MM.1S (cell line): ENCODE measurements around the gene SRGAP3.

Experiments
- DNase-seq: peaks from one replicate; pipeline ENCODE4 v3.0.0-alpha.2; 2015
- H2AFZ ChIP-seq: fragments of 300-600 bp; sonication (generic); 2 replicates; pipeline ENCODE4 v1.6.0; 2016; ENCODE audit warnings: antibody characterized with exemption, low read length
- H3F3A ChIP-seq: fragments of 300-600 bp; sonication (generic); 2 replicates; pipeline ENCODE4 v1.6.1; 2016; ENCODE audit warnings: mild to moderate bottlenecking, antibody characterized with exemption, low read length, moderate library complexity, mixed read lengths; ENCODE audit not compliant: insufficient read depth
- H3K27ac ChIP-seq: fragments of 300-600 bp; sonication (generic); 2 replicates; pipeline ENCODE4 v1.5.1; 2016; ENCODE audit warnings: mild to moderate bottlenecking, low read length
- H3K27me3 ChIP-seq: fragments of 300-600 bp; sonication (generic); replicated peaks from 2 replicates; pipeline ENCODE4 v1.6.0; 2016; ENCODE audit warnings: low read length; ENCODE audit not compliant: insufficient read depth
- H3K36me3 ChIP-seq: fragments of 300-600 bp; sonication (generic); replicated peaks from 2 replicates; pipeline ENCODE4 v1.6.1; 2016; ENCODE audit warnings: mild to moderate bottlenecking, low read length, mixed read lengths; ENCODE audit not compliant: insufficient read depth
- H3K4me1 ChIP-seq: fragments of 300-600 bp; sonication (generic); 2 replicates; pipeline ENCODE4 v1.6.1; 2016; ENCODE audit warnings: low read length, mixed read lengths
- H3K4me2 ChIP-seq: fragments of 300-600 bp; sonication (generic); 2 replicates; pipeline ENCODE4 v1.6.0; 2016; ENCODE audit warnings: low read depth, low read length
- H3K4me3 ChIP-seq: fragments of 300-600 bp; sonication (generic); 2 replicates; pipeline ENCODE4 v1.5.1; 2016; ENCODE audit warnings: low read length, mixed read lengths
- H3K79me2 ChIP-seq: fragments of 300-600 bp; sonication (generic); 2 replicates; pipeline ENCODE4 v1.6.1; 2016; ENCODE audit warnings: mixed run types, low read length, mixed read lengths
- H3K9ac ChIP-seq: fragments of 300-600 bp; sonication (generic); 2 replicates; pipeline ENCODE4 v1.6.1; 2016; ENCODE audit warnings: low read length, mixed read lengths
- H3K9me2 ChIP-seq: fragments of 300-600 bp; sonication (generic); replicated peaks from 2 replicates; pipeline ENCODE4 v1.6.1; 2016; ENCODE audit warnings: mild to moderate bottlenecking, low read length, mixed read lengths; ENCODE audit not compliant: insufficient read depth
- H3K9me3 ChIP-seq: fragments of 300-600 bp; sonication (generic); replicated peaks from 2 replicates; pipeline ENCODE4 v1.6.1; 2016; ENCODE audit warnings: mild to moderate bottlenecking, low read length, mixed read lengths; ENCODE audit not compliant: insufficient read depth
- H4K20me1 ChIP-seq: fragments of 300-600 bp; sonication (generic); 2 replicates; pipeline ENCODE4 v1.6.1; 2016; ENCODE audit warnings: mild to moderate bottlenecking, low read length, moderate library complexity, mixed read lengths; ENCODE audit not compliant: insufficient read depth
- CTCF ChIP-seq: fragments of 300-600 bp; sonication (generic); IDR thresholded peaks from 2 replicates; pipeline ENCODE4 v1.5.1; 2016; ENCODE audit warnings: antibody characterized with exemption, low read length, mixed read lengths
- EZH2 ChIP-seq: fragments of 300-600 bp; sonication (generic); optimal IDR thresholded peaks from 2 replicates; pipeline ENCODE3; 2017; ENCODE audit warnings: low read depth, mild to moderate bottlenecking, antibody characterized with exemption, low read length, mixed read lengths
- EZH2phosphoT487 ChIP-seq: fragments of 300-600 bp; sonication (generic); IDR thresholded peaks from 2 replicates; pipeline ENCODE4 v1.6.1; 2018; ENCODE audit warnings: antibody characterized with exemption, low read length

SRGAP3 gene

GRCh38 chr3:8987226-8987625, 262.2 kb downstream of the SRGAP3 start:
- DNase-seq = no peak
- Histone ChIP-seq H4K20me1 (no peaks in the 10 kb centered on the region), H3K9ac (no peak overlapping the region), H3K36me3 (no peaks in the 10 kb centered on the region), H3K9me3 (no peaks in the 10 kb centered on the region), H3K9me2 (no peaks in the 10 kb centered on the region), H3K4me2 (no peak overlapping the region), H2AFZ (no peak overlapping the region), H3K27me3 (no peaks in the 10 kb centered on the region), H3K4me3 (no peak overlapping the region), H3K79me2 (no peaks in the 10 kb centered on the region), H3K27ac (no peak overlapping the region), H3K4me1 (no peaks in the 10 kb centered on the region), H3F3A (no peaks in the 10 kb centered on the region)
- no peak for TF ChIP-seq EZH2phosphoT487
- TF ChIP-seq CTCF = no peak
- TF ChIP-seq EZH2 = no peak

- no peaks in the 10 kb centered on the region for H3K4me1 ChIP-seq
- H3K4me3 ChIP-seq = no peak overlapping the region
- H3K27me3 ChIP-seq = no peaks in the 10 kb centered on the region
- no peaks in the 10 kb centered on the region for H3K9me2 ChIP-seq
- no peak for DNase-seq
- no peak overlapping the region for H2AFZ ChIP-seq
- H3F3A ChIP-seq = no peaks in the 10 kb centered on the region
- H3K27ac ChIP-seq = no peak overlapping the region
- no peaks in the 10 kb centered on the region for H4K20me1 ChIP-seq
- H3K4me2 ChIP-seq = no peak overlapping the region
- no peaks in the 10 kb centered on the region for H3K9me3 ChIP-seq
- no peak overlapping the region for H3K9ac ChIP-seq
- no peaks in the 10 kb centered on the region for H3K36me3 ChIP-seq
- no peaks in the 10 kb centered on the region for H3K79me2 ChIP-seq
- TF ChIP-seq CTCF (no peak), EZH2 (no peak), EZH2phosphoT487 (no peak)
Observed at GRCh38 chr3:8986741-8987140, 262.7 kb downstream of the SRGAP3 start.

GRCh38 chr3:8985876-8986275, 263.6 kb downstream of the SRGAP3 start:
- H4K20me1 ChIP-seq = no peaks in the 10 kb centered on the region
- no peak overlapping the region for H3K9ac ChIP-seq
- TF ChIP-seq EZH2phosphoT487 = no peak
- TF ChIP-seq CTCF = no peak
- no peak for TF ChIP-seq EZH2
- H3K27me3 ChIP-seq = no peaks in the 10 kb centered on the region
- H3K4me3 ChIP-seq = no peak overlapping the region
- no peaks in the 10 kb centered on the region for H3K79me2 ChIP-seq
- H3F3A ChIP-seq = no peaks in the 10 kb centered on the region
- no peaks in the 10 kb centered on the region for H3K4me1 ChIP-seq
- no peak overlapping the region for H2AFZ ChIP-seq
- H3K4me2 ChIP-seq = no peak overlapping the region
- no peaks in the 10 kb centered on the region for H3K36me3 ChIP-seq
- no peak overlapping the region for H3K27ac ChIP-seq
- no peak for DNase-seq
- H3K9me3 ChIP-seq = no peaks in the 10 kb centered on the region
- no peaks in the 10 kb centered on the region for H3K9me2 ChIP-seq
